ENCODE measurements around the gene ACTR10. TPM values are rescaled to one million over a fixed set of nuclear protein-coding genes. Genes with fewer than 3 reads are reported as not detected.

Gene ACTR10
- total and polyA plus RNA-seq, 2 of the 8 experiments (the other 6 are each of a cell fraction or from before 2014, with no cell fraction given): 15.4 to 34.6 TPM

DNA sequence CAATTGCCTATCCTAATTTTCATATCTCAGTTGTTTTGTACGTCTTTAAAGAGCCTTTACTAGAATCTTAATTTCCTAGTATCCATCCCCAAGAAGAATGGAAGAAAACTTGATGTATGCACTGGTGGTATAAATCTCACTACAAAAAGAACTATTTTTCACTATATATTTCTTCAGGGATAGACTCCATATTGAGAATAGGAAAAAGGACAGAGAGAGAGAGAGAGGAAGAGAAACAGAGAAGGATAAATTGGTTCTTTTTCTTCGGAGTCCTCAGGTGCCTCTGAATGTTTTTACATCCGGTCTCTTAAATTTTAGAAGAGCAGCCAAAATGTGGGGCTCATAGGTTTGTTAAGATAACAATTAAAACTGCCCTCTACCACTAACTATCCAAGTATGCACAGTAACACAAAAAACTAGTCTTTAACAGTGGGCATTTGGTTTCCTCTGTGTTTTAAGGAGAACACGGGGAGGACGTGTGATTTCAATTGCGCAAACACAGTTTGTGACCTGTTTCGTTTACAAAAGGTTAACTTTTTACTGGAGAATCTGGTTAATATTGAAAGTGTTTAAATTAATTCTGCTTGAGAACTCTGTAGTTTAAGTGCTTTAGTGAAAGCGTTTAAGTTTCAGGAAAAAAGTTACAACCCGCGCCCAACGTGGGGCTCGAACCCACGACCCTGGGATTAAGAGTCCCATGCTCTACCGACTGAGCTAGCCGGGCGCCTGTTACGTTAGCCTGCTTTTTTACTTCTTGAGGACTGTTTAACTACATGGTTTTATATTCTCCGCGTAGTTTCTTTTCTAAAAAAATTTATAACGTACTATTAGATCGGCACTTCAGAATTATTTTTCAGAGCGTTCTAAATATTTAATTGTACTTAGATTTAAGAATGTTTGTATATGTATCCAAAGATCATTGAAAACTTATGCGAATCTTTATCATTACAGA is 39.6 kb downstream of the ACTR10 start (continued):
- no peak for TF ChIP-seq ATF3 (IDR thresholded peaks at IDR 0.05; ENCODE audit: insufficient read depth, low read depth, low read length)
- TF ChIP-seq JUND (IDR thresholded peaks at IDR 0.05; ENCODE audit: low read length): no peak
- no peak for TF ChIP-seq PHF8 (conservative IDR thresholded peaks at IDR 0.05; ENCODE audit: low read depth, low read length)
- no peak for TF ChIP-seq TAF7 (optimal IDR thresholded peaks at IDR 0.05; ENCODE audit: borderline replicate concordance, low read depth, low read length)
- TF ChIP-seq TCF12 (IDR thresholded peaks at IDR 0.05; ENCODE audit: low read depth, low read length): no peak
- no peak for TF ChIP-seq RNF2 (IDR thresholded peaks at IDR 0.05; ENCODE audit: borderline replicate concordance, low read depth, low read length, missing control alignments, poor library complexity, severe bottlenecking)
- no peak for TF ChIP-seq POLR2A (IDR thresholded peaks at IDR 0.05; ENCODE audit: control extremely low read depth in 1 of 2, low read depth in 2 of 2, low read length in 2 of 2)
- no peak for TF ChIP-seq JUN (IDR thresholded peaks at IDR 0.05; ENCODE audit: low read depth, low read length)
- no peak for TF ChIP-seq SIX5 (IDR thresholded peaks at IDR 0.05; ENCODE audit: low read depth, low read length)
- no peak for TF ChIP-seq KDM4A (IDR thresholded peaks at IDR 0.05; ENCODE audit: low read depth, low read length, severe bottlenecking)
- TF ChIP-seq NRF1 (IDR thresholded peaks at IDR 0.05; ENCODE audit: low read depth, low read length): no peak
- no peak for TF ChIP-seq KDM1A (IDR thresholded peaks at IDR 0.05; ENCODE audit: borderline replicate concordance, low read length)
- TF ChIP-seq SRF (IDR thresholded peaks at IDR 0.05; ENCODE audit: low read depth, low read length): no peak
